K562 (cell line): ENCODE measurements around the gene PIK3CA. TPM values are rescaled to one million over a fixed set of nuclear protein-coding genes. Genes with fewer than 3 reads are reported as not detected.
"Not testable (repeated sequence)": the region's sequence is repeated elsewhere in the genome, so short reads cannot be mapped to it uniquely, and the experiment has no call there.

Experiments
- ATAC-seq: fragments of 200-7000 bp; cut with Tn5 transposase; 3 replicates; pipeline ENCODE4 v1.9.1; 2020; ENCODE audit warnings: moderate library complexity
- BruUV-seq: library from RNA; stranded (reverse); fragments of 400-500 nt; replicated peaks from 2 replicates; lab custom pipeline; 2021; lab: Mats Ljungman, UMichigan
- CTCF ChIA-PET: fragments of 300-600 bp; formaldehyde crosslinking; extraction: SDS; loops from one replicate; lab custom pipeline; 2021; ENCODE audit warnings: low intra/inter-chr PET ratio; lab: Yijun Ruan, JAX
- POLR2A ChIA-PET: fragments of 300-600, 350-650 bp; sonication (Branson Sonifier 250); formaldehyde crosslinking; extraction: SDS; loops from one replicate; lab custom pipeline; 2021; ENCODE audit warnings: antibody characterized with exemption, inconsistent platforms; lab: Yijun Ruan, JAX
- DNase-seq, 4 experiments: peaks; one replicate each; pipeline versions ENCODE4 v3.0.0 to v3.0.0-alpha.2; 2011 to 2018; ENCODE audit warnings: low spot score in 3 of 4, mixed read lengths in 3 of 4; ENCODE audit errors: extremely low read depth in 1 of 4
- FAIRE-seq: peaks from 2 replicates; lab custom pipeline; 2011; peaks lifted over from hg19 to GRCh38; lab: Jason Lieb, UNC
- H2AFZ ChIP-seq: 2 replicates; pipeline ENCODE4 v1.6.0; 2011; ENCODE audit warnings: low read depth, low read length, control low read depth, inconsistent platforms
- H3K27ac ChIP-seq: fragments of 200-600 bp; 3 replicates; pipeline ENCODE4 v1.8.0; 2011; ENCODE audit warnings: low read depth, mild to moderate bottlenecking, control low read depth, inconsistent platforms, low read length, moderate library complexity, mixed read lengths; ENCODE audit errors: extremely low read depth
- H3K27me3 ChIP-seq, 2 experiments: fragments of 300-600 bp in 1 of 2; 2 replicates in 1 of 2; 3 replicates in 1 of 2; pipeline versions ENCODE4 v1.6.0 to v1.8.0; 2011; ENCODE audit warnings: inconsistent platforms in 2 of 2, low read length in 2 of 2, mild to moderate bottlenecking in 1 of 2, mixed read lengths in 1 of 2, moderate library complexity in 1 of 2; ENCODE audit not compliant: control insufficient read depth in 2 of 2, insufficient read depth in 2 of 2
- H3K36me3 ChIP-seq: fragments of 300-600 bp; 3 replicates; pipeline ENCODE4 v1.8.0; 2011; ENCODE audit warnings: mild to moderate bottlenecking, low read length, inconsistent platforms; ENCODE audit not compliant: control insufficient read depth, insufficient read depth
- H3K4me1 ChIP-seq, 2 experiments: fragments of 200-600 bp in 1 of 2; replicated peaks in 1 of 2; 2 replicates in 1 of 2; 3 replicates in 1 of 2; pipeline versions ENCODE4 v1.5.1 to v1.8.0; 2011; ENCODE audit warnings: inconsistent platforms in 2 of 2, low read length in 2 of 2, mild to moderate bottlenecking in 1 of 2, mixed read lengths in 1 of 2, moderate library complexity in 1 of 2; ENCODE audit not compliant: control insufficient read depth in 2 of 2, insufficient read depth in 2 of 2
- H3K4me2 ChIP-seq: 2 replicates; pipeline ENCODE4 v1.6.1; 2011; ENCODE audit warnings: low read length, control low read depth, inconsistent platforms, mixed read lengths; ENCODE audit not compliant: insufficient read depth
- H3K4me3 ChIP-seq: fragments of 200-600 bp; sonication (generic), shearing (Covaris generic); 2 replicates; pipeline ENCODE4 v1.5.1; 2016; ENCODE audit warnings: control low read depth, inconsistent platforms
- H3K79me2 ChIP-seq: fragments of 200-600 bp; 3 replicates; pipeline ENCODE4 v1.8.0; 2011; ENCODE audit warnings: low read length, inconsistent platforms; ENCODE audit not compliant: control insufficient read depth, insufficient read depth
- H3K9ac ChIP-seq, 2 experiments: 2 replicates each; pipeline versions ENCODE4 v1.6.0 to v1.6.1; 2011; ENCODE audit warnings: low read depth in 2 of 2, low read length in 2 of 2, control low read depth in 1 of 2, inconsistent platforms in 1 of 2, mild to moderate bottlenecking in 1 of 2, mixed read lengths in 1 of 2; ENCODE audit not compliant: insufficient read depth in 1 of 2
- H3K9me1 ChIP-seq: one replicate; pipeline ENCODE4 v1.6.0; 2011; ENCODE audit warnings: inconsistent platforms, mild to moderate bottlenecking, low read length, moderate library complexity; ENCODE audit not compliant: control insufficient read depth, insufficient read depth
- H3K9me3 ChIP-seq: replicated peaks from 2 replicates; pipeline ENCODE4 v1.5.1; 2011; ENCODE audit warnings: low read depth, low read length, inconsistent platforms; ENCODE audit not compliant: control insufficient read depth, insufficient read depth
- H4K20me1 ChIP-seq: replicated peaks from 2 replicates; pipeline ENCODE4 v1.6.1; 2011; ENCODE audit warnings: low read length, inconsistent platforms, mixed read lengths; ENCODE audit not compliant: control insufficient read depth, insufficient read depth
- CHAMP1 ChIP-seq: fragments of 450-650 bp; IDR thresholded peaks from 2 replicates; pipeline ENCODE4 v1.6.1; 2016; ENCODE audit warnings: mild to moderate bottlenecking
- DPF2 ChIP-seq: fragments of 450-650 bp; IDR thresholded peaks from 2 replicates; pipeline ENCODE4 v1.6.1; 2016
- ESRRA ChIP-seq: fragments of 450-650 bp; IDR thresholded peaks from 2 replicates; pipeline ENCODE4 v1.6.1; 2014; ENCODE audit warnings: low read depth, mild to moderate bottlenecking, moderate library complexity, borderline replicate concordance
- FOSL1 ChIP-seq: fragments of 200-800 bp; sonication (Bioruptor generic); conservative IDR thresholded peaks from 2 replicates; pipeline ENCODE4 v1.6.1; 2016; ENCODE audit warnings: missing genetic modification characterization, missing compliant biosample characterization
- JUND ChIP-seq, 2 experiments: IDR thresholded peaks; 2 replicates in 1 of 2; 3 replicates in 1 of 2; pipeline ENCODE4 v1.6.1; 2011; ENCODE audit warnings: borderline replicate concordance in 2 of 2, low read depth in 2 of 2, low read length in 2 of 2, improper control_type of control experiment in 1 of 2, missing biosample characterization in 1 of 2, missing genetic modification characterization in 1 of 2, missing genetic modification reagents in 1 of 2
- NCOA2 ChIP-seq, 2 experiments: fragments of 450-650 bp; IDR thresholded peaks; 2 replicates each; pipeline ENCODE4 v1.6.1; 2018; ENCODE audit warnings: mild to moderate bottlenecking in 2 of 2, moderate library complexity in 1 of 2; ENCODE audit not compliant: partially characterized antibody in 2 of 2
- ZNF316 ChIP-seq: fragments of 450-650 bp; IDR thresholded peaks from 2 replicates; pipeline ENCODE4 v1.6.1; 2016
- ZNF592 ChIP-seq: fragments of 450-650 bp; IDR thresholded peaks from 2 replicates; pipeline ENCODE4 v1.6.1; 2017; ENCODE audit warnings: antibody characterized with exemption, mild to moderate bottlenecking
- WGBS: fragments of 100-300 bp; shearing (Covaris generic); methylation state at CpG from one replicate; pipeline ENCODE4 v1.1.6; 2016; ENCODE audit warnings: low coverage, mixed read lengths; ENCODE audit not compliant: insufficient coverage; ENCODE audit errors: missing lambda C conversion rate; 5-methylcytosine and 5-hydroxymethylcytosine counted together
- in situ Hi-C: fragments of 300-500 bp; cut with MboI; formaldehyde crosslinking; loops from 4 replicates; pipeline ENCODE4 v1.15.0; 2018; ENCODE audit warnings: inconsistent platforms, mixed read lengths
- intact Hi-C: fragments of 100-400 bp; cut with micrococcal nuclease; formaldehyde crosslinking; loops from 2 replicates; pipeline ENCODE4 v1.14.2; 2022
- polyA plus RNA-seq, 8 experiments: library from polyadenylated mRNA; depleted of rRNA in 4 of 8; stranded (reverse) in 5 of 8; unstranded in 3 of 8; fragments of >200 nt; fragmentation: Nextera tagmentation in 2 of 8; fragmentation: Illumina TruSeq in 1 of 8; extraction: Ambion mirVana in 2 of 8; extraction: Trizol in 1 of 8; gene quantifications; 2 replicates each; pipeline versions ENCODE4 v1.2.1 to v1.2.3, GENCODE V29; 2011 to 2014; ENCODE audit warnings: inconsistent platforms in 1 of 8, missing spikeins in 1 of 8
- total RNA-seq, 7 experiments: library from RNA; depleted of rRNA in 6 of 7; stranded (reverse); fragments of >200 nt in 6 of 7; fragmentation: Illumina TruSeq in 2 of 7; extraction: Trizol in 2 of 7; gene quantifications; 2 replicates each; pipeline versions ENCODE4 v1.2.1 to v1.2.3, GENCODE V29; 2011 to 2021; ENCODE audit warnings: low replicate concordance in 1 of 7

PIK3CA gene
- total and polyA plus RNA-seq, 9 of the 15 experiments (the other 6 are each of a cell fraction or from before 2014, with no cell fraction given): 3.8 to 19.4 (median 10.8) TPM

- no peak for TF ChIP-seq NCOA2 (IDR thresholded peaks at IDR 0.05; ENCODE audit: partially characterized antibody in 2 of 2)
- peak; percentile 70 for TF ChIP-seq DPF2
- 0 out of 2 replicates have a peak, but pooled peaks have one; percentile 43 for TF ChIP-seq CHAMP1
- no peak for TF ChIP-seq ZNF316
- peak; percentile 15; the same call in 1 of the 2 replicates for TF ChIP-seq ESRRA
- TF ChIP-seq JUND (IDR thresholded peaks at IDR 0.05; ENCODE audit: borderline replicate concordance, low read depth, low read length): peak; percentile 24; the same call in 1 of the 2 replicates
- peak; percentile 30; the same call in 1 of the 3 replicates for TF ChIP-seq JUND (tag; IDR thresholded peaks at IDR 0.05; ENCODE audit: borderline replicate concordance, low read depth, low read length)
- TF ChIP-seq FOSL1 (tag): peak; percentile 60; the same call in 1 of the 2 replicates
- peak; percentile 50; the same call in 1 of the 2 replicates for TF ChIP-seq ZNF592
Observed at GRCh38 chr3:179236669-179237301, 88.6 kb downstream of the PIK3CA start (continued).

GRCh38 chr3:179240299-179240698 lies 92.1 kb downstream of the PIK3CA start:
- in situ Hi-C loops, CTCF ChIA-PET: not testable (repeated sequence)

More at GRCh38 chr3:179240299-179240698, 92.1 kb downstream of the PIK3CA start:
- intact Hi-C loops, H3K9me3 ChIP-seq, H3K79me2 ChIP-seq, H2AFZ ChIP-seq, H3K4me3 ChIP-seq, POLR2A ChIA-PET, H3K9me1 ChIP-seq, H3K27me3 ChIP-seq, FAIRE-seq, BruUV-seq, H3K4me2 ChIP-seq, H3K4me1 ChIP-seq, H3K27ac ChIP-seq, H3K9ac ChIP-seq, DNase-seq, H4K20me1 ChIP-seq, ATAC-seq: not testable (repeated sequence)
- peaks cover 47% of the 10 kb centered on the region for H3K36me3 ChIP-seq
- WGBS: 53% methylated on average over 1 of the region's 1 CpG
